A172 (cell line): ENCODE measurements around the gene NET1. TPM values are rescaled to one million over a fixed set of nuclear protein-coding genes. Genes with fewer than 3 reads are reported as not detected.
"Not testable (repeated sequence)": the region's sequence is repeated elsewhere in the genome, so short reads cannot be mapped to it uniquely, and the experiment has no call there.

ENCODE experiments used
- DNase-seq: peaks from one replicate; pipeline ENCODE4 v3.0.0-alpha.2; 2015; ENCODE audit warnings: low spot score
- total RNA-seq: library from RNA; depleted of rRNA; stranded (reverse); fragments of >200 nt; shearing (Covaris generic); gene quantifications from 2 replicates; pipeline ENCODE4 v1.2.3, GENCODE V29; 2014; rRNA removed

The NET1 gene
- 40.8 and 52.1 TPM in 2 replicates for total RNA-seq

- peak; percentile 90 for DNase-seq
Observed at GRCh38 chr10:5412277-5412941, at the start of gene NET1. Gene NET1, plus strand, starts transcription at chr10:5412557. Its CDS starts 136 bp downstream, at chr10:5412693.

GRCh38 chr10:5362873-5363272 is 49.5 kb upstream of the NET1 start:
- DNase-seq: no peak

GRCh38 chr10:5364374-5364773 is 48.0 kb upstream of the NET1 start:
- no peak for DNase-seq

- DNase-seq: no peak
Observed at GRCh38 chr10:5364890-5365338, 47.4 kb upstream of the NET1 start, which contains the start of gene UCN3. Gene UCN3, plus strand, starts transcription at chr10:5364966. Its CDS starts 8,755 bp downstream, at chr10:5373721.

- DNase-seq: no peak
Observed at GRCh38 chr10:5365928-5366327, 46.4 kb upstream of the NET1 start.

GRCh38 chr10:5369362-5370158 is 42.8 kb upstream of the NET1 start:
- DNase-seq: no peak

- no peak for DNase-seq
Observed at GRCh38 chr10:5370493-5371352, 41.6 kb upstream of the NET1 start.

GRCh38 chr10:5373307-5373706 is 39.0 kb upstream of the NET1 start:
- no peak for DNase-seq

- no peak for DNase-seq
Observed at GRCh38 chr10:5373891-5374611, 38.3 kb upstream of the NET1 start.

- no peak for DNase-seq
Observed at GRCh38 chr10:5376450-5376849, 35.9 kb upstream of the NET1 start.

GRCh38 chr10:5379202-5379601 is 33.2 kb upstream of the NET1 start:
- DNase-seq: not testable (repeated sequence)

GRCh38 chr10:5380395-5380794 is 32.0 kb upstream of the NET1 start:
- DNase-seq: not testable (repeated sequence)

- no peak for DNase-seq
Observed at GRCh38 chr10:5381187-5381586, 31.2 kb upstream of the NET1 start.

- DNase-seq: no peak
Observed at GRCh38 chr10:5385224-5385623, 27.1 kb upstream of the NET1 start.

GRCh38 chr10:5387169-5387568 is 25.2 kb upstream of the NET1 start:
- no peak for DNase-seq

GRCh38 chr10:5390607-5391205 is 21.7 kb upstream of the NET1 start:
- DNase-seq: no peak

GRCh38 chr10:5391790-5392189 is 20.6 kb upstream of the NET1 start:
- DNase-seq: no peak

GRCh38 chr10:5393529-5393928 is 18.8 kb upstream of the NET1 start:
- no peak for DNase-seq

- no peak for DNase-seq
Observed at GRCh38 chr10:5395168-5395567, 17.2 kb upstream of the NET1 start.

GRCh38 chr10:5396556-5397300 is 15.6 kb upstream of the NET1 start:
- DNase-seq: no peak
